ENCODE data around the gene ELF4. TPM values are rescaled to one million over a fixed set of nuclear protein-coding genes. Genes with fewer than 3 reads are reported as not detected.

The ELF4 gene
- total and polyA plus RNA-seq, 2 experiments from 2014 or later = 0.50 to 1.8 TPM

- TF ChIP-seq, protein P1, sequence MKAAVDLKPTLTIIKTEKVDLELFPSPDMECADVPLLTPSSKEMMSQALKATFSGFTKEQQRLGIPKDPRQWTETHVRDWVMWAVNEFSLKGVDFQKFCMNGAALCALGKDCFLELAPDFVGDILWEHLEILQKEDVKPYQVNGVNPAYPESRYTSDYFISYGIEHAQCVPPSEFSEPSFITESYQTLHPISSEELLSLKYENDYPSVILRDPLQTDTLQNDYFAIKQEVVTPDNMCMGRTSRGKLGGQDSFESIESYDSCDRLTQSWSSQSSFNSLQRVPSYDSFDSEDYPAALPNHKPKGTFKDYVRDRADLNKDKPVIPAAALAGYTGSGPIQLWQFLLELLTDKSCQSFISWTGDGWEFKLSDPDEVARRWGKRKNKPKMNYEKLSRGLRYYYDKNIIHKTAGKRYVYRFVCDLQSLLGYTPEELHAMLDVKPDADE (IDR thresholded peaks at IDR 0.05) = no peak
- TF ChIP-seq CREB1 (CRISPR knock-in tag; IDR thresholded peaks at IDR 0.05; ENCODE audit: low read depth) (no peak), ZNF114 (CRISPR knock-in tag; IDR thresholded peaks at IDR 0.05) (no peak)
Measured at GRCh38 chrX:130055103-130055502, 55.2 kb downstream of the ELF4 start (continued).

- Histone ChIP-seq H3K27ac (ENCODE audit: low read depth) (no peak overlapping the region), H3K9me2 (ENCODE audit: insufficient read depth) (no peaks in the 10 kb centered on the region), H3K27me3 (ENCODE audit: insufficient read depth) (peaks cover 5% of the 10 kb centered on the region; the same call in 1 of the 2 replicates), H4K20me1 (replicated peaks; ENCODE audit: insufficient read depth) (no peaks in the 10 kb centered on the region), H3K36me3 (ENCODE audit: insufficient read depth) (no peaks in the 10 kb centered on the region), H3F3A (replicated peaks; ENCODE audit: low read depth) (no peaks in the 10 kb centered on the region), H2AFZ (no peak overlapping the region), H3K4me1 (ENCODE audit: insufficient read depth) (peaks cover 9% of the 10 kb centered on the region; the same call in 1 of the 2 replicates), H3K4me3 (no peak overlapping the region), H3K79me2 (replicated peaks; ENCODE audit: insufficient read depth) (no peaks in the 10 kb centered on the region), H3K4me2 (no peak overlapping the region)
- no peak for TF ChIP-seq NANOG (IDR thresholded peaks at IDR 0.05; ENCODE audit: borderline replicate concordance)
- no peak for TF ChIP-seq ZNF462 (CRISPR knock-in tag; IDR thresholded peaks at IDR 0.05)
- TF ChIP-seq, protein P2, sequence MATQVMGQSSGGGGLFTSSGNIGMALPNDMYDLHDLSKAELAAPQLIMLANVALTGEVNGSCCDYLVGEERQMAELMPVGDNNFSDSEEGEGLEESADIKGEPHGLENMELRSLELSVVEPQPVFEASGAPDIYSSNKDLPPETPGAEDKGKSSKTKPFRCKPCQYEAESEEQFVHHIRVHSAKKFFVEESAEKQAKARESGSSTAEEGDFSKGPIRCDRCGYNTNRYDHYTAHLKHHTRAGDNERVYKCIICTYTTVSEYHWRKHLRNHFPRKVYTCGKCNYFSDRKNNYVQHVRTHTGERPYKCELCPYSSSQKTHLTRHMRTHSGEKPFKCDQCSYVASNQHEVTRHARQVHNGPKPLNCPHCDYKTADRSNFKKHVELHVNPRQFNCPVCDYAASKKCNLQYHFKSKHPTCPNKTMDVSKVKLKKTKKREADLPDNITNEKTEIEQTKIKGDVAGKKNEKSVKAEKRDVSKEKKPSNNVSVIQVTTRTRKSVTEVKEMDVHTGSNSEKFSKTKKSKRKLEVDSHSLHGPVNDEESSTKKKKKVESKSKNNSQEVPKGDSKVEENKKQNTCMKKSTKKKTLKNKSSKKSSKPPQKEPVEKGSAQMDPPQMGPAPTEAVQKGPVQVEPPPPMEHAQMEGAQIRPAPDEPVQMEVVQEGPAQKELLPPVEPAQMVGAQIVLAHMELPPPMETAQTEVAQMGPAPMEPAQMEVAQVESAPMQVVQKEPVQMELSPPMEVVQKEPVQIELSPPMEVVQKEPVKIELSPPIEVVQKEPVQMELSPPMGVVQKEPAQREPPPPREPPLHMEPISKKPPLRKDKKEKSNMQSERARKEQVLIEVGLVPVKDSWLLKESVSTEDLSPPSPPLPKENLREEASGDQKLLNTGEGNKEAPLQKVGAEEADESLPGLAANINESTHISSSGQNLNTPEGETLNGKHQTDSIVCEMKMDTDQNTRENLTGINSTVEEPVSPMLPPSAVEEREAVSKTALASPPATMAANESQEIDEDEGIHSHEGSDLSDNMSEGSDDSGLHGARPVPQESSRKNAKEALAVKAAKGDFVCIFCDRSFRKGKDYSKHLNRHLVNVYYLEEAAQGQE (IDR thresholded peaks at IDR 0.05; ENCODE audit: unreplicated experiment) = no peak
- TF ChIP-seq STAT1 (IDR thresholded peaks at IDR 0.05; ENCODE audit: unreplicated experiment) = no peak
- no peak for TF ChIP-seq ZNF114 (CRISPR knock-in tag; IDR thresholded peaks at IDR 0.05)
- ATAC-seq (no peak), DNase-seq (ENCODE audit: low spot score) (no peak)
- peaks cover 3% of the 10 kb centered on the region; the same call in 2 of the 3 replicates for H3K36me3 Mint-ChIP-seq (ENCODE audit: low read depth)
- H3K27ac Mint-ChIP-seq = no peak overlapping the region
- H3K4me3 Mint-ChIP-seq = no peak overlapping the region
- peaks cover 14% of the 10 kb centered on the region for H3K27me3 Mint-ChIP-seq (ENCODE audit: insufficient read depth, low read depth, poor library complexity)
- peaks cover 16% of the 10 kb centered on the region for H3K4me1 Mint-ChIP-seq
- no peaks in the 10 kb centered on the region for H3K9me3 Mint-ChIP-seq
Measured at GRCh38 chrX:130053236-130053635, 57.1 kb downstream of the ELF4 start.
